Large intestine (tissue), 3 donors: ENCODE data around the gene AGAP3. TPM values are rescaled to one million over a fixed set of nuclear protein-coding genes. Genes with fewer than 3 reads are reported as not detected.

Experiments used
- DNase-seq, 2 donors: peaks; one replicate each; pipeline versions ENCODE4 v3.0.0 to v3.0.0-alpha.2; 2013
- H3K27ac ChIP-seq: one replicate; pipeline ENCODE4 v1.5.1; 2013; ENCODE audit warnings: low read length
- H3K27me3 ChIP-seq: 2 replicates; pipeline ENCODE4 v1.6.1; 2013; ENCODE audit warnings: low read length; ENCODE audit not compliant: control insufficient read depth, insufficient read depth
- H3K36me3 ChIP-seq: 2 replicates; pipeline ENCODE4 v1.6.1; 2013; ENCODE audit warnings: low read length; ENCODE audit not compliant: control insufficient read depth, insufficient read depth
- H3K4me1 ChIP-seq: one replicate; pipeline ENCODE4 v1.6.1; 2013; ENCODE audit warnings: low read length; ENCODE audit not compliant: control insufficient read depth, insufficient read depth
- H3K4me3 ChIP-seq: one replicate; pipeline ENCODE4 v1.5.1; 2013; ENCODE audit warnings: low read length
- H3K9me3 ChIP-seq: one replicate; pipeline ENCODE4 v1.6.1; 2013; ENCODE audit warnings: mild to moderate bottlenecking, low read depth, low read length, moderate library complexity; ENCODE audit not compliant: control insufficient read depth
- WGBS: methylation state at CpG from one replicate; pipeline ENCODE4 v1.1.5; 2013; ENCODE audit warnings: low lambda C conversion rate; ENCODE audit not compliant: insufficient coverage; 5-methylcytosine and 5-hydroxymethylcytosine counted together
- polyA plus RNA-seq: library from polyadenylated mRNA; unstranded; fragments of 120-200 nt; gene quantifications from one replicate; pipeline ENCODE4 v1.2.1, GENCODE V29; 2013

The AGAP3 gene
- polyA plus RNA-seq, 1 donor, result 58.0 TPM

- Histone ChIP-seq H3K4me1 (peaks cover 56% of the 10 kb centered on the region), H3K9me3 (no peaks in the 10 kb centered on the region), H3K27me3 (no peaks in the 10 kb centered on the region), H3K27ac (peak overlapping the region; percentile 96), H3K4me3 (peak overlapping the region; percentile 98), H3K36me3 (peaks cover 11% of the 10 kb centered on the region)
- WGBS, result no CpG with 5 or more reads among the region's 64 CpGs
- DNase-seq, result peak in 1 of 2 donors; percentile 83
Measured at GRCh38 chr7:151081170-151082101, 4.8 kb upstream of the AGAP3 start.

- no peaks in the 10 kb centered on the region for H3K27me3 ChIP-seq
- WGBS, result no CpG with 5 or more reads among the region's 42 CpGs
- peaks cover 2% of the 10 kb centered on the region for H3K36me3 ChIP-seq
- H3K9me3 ChIP-seq, result no peaks in the 10 kb centered on the region
- peaks cover 46% of the 10 kb centered on the region for H3K4me1 ChIP-seq
- H3K27ac ChIP-seq, result peak overlapping the region; percentile 96
- no peak for DNase-seq
- peak overlapping the region; percentile 59 for H3K4me3 ChIP-seq
Measured at GRCh38 chr7:151082141-151083070, 3.9 kb upstream of the AGAP3 start.

GRCh38 chr7:151083071-151083823, 3.0 kb upstream of the AGAP3 start, which contains the start of gene TMUB1:
Gene TMUB1, minus strand, starts transcription at chr7:151083493. Its CDS starts 930 bp downstream, at chr7:151082563.
- H3K27me3 ChIP-seq, result no peaks in the 10 kb centered on the region
- H3K9me3 ChIP-seq, result no peaks in the 10 kb centered on the region
- no peaks in the 10 kb centered on the region for H3K36me3 ChIP-seq
- peak within 1 kb of the TSS; percentile 59 for H3K4me3 ChIP-seq
- H3K27ac ChIP-seq, result peak within 1 kb of the TSS; percentile 96
- WGBS, result no CpG with 5 or more reads among the region's 69 CpGs
- DNase-seq, result peak in 1 of 2 donors; percentile 83
- H3K4me1 ChIP-seq, result peaks cover 47% of the 10 kb centered on the region

GRCh38 chr7:151083824-151084160, 2.5 kb upstream of the AGAP3 start:
- no peak for DNase-seq
- H3K4me3 ChIP-seq, result peak overlapping the region; percentile 59
- no peaks in the 10 kb centered on the region for H3K36me3 ChIP-seq
- H3K27me3 ChIP-seq, result no peaks in the 10 kb centered on the region
- H3K27ac ChIP-seq, result peak overlapping the region; percentile 41
- H3K9me3 ChIP-seq, result no peaks in the 10 kb centered on the region
- H3K4me1 ChIP-seq, result peaks cover 44% of the 10 kb centered on the region
- WGBS, result 20% methylated on average over 1 of the region's 3 CpGs

- Histone ChIP-seq H3K4me1 (peaks cover 42% of the 10 kb centered on the region), H3K27ac (peak overlapping the region; percentile 77), H3K27me3 (no peaks in the 10 kb centered on the region), H3K4me3 (peak overlapping the region; percentile 64), H3K36me3 (no peaks in the 10 kb centered on the region), H3K9me3 (no peaks in the 10 kb centered on the region)
- WGBS, result no CpG with 5 or more reads among the region's 5 CpGs
- DNase-seq, result no peak
Measured at GRCh38 chr7:151085329-151085690, 965 bp upstream of the AGAP3 start.

GRCh38 chr7:151086802-151087244, 548 bp downstream of the AGAP3 start:
- Histone ChIP-seq H3K27me3 (no peaks in the 10 kb centered on the region), H3K27ac (peak overlapping the region; percentile 41), H3K4me1 (peaks cover 46% of the 10 kb centered on the region), H3K36me3 (no peaks in the 10 kb centered on the region), H3K4me3 (peak overlapping the region; percentile 72), H3K9me3 (no peaks in the 10 kb centered on the region)
- no CpG with 5 or more reads among the region's 56 CpGs for WGBS
- peak in 1 of 2 donors; percentile 49 for DNase-seq

- DNase-seq, result peak in 1 of 2 donors; percentile 71
- peaks cover 2% of the 10 kb centered on the region for H3K36me3 ChIP-seq
Measured at GRCh38 chr7:151087245-151088018, 1.2 kb downstream of the AGAP3 start.

GRCh38 chr7:151088019-151088855, 2.0 kb downstream of the AGAP3 start:
- peak overlapping the region; percentile 60 for H3K27ac ChIP-seq
- H3K4me1 ChIP-seq, result peaks cover 37% of the 10 kb centered on the region
- H3K9me3 ChIP-seq, result no peaks in the 10 kb centered on the region
- WGBS, result no CpG with 5 or more reads among the region's 16 CpGs
- no peak for DNase-seq
- H3K27me3 ChIP-seq, result no peaks in the 10 kb centered on the region
- H3K36me3 ChIP-seq, result peaks cover 2% of the 10 kb centered on the region
- H3K4me3 ChIP-seq, result peak overlapping the region; percentile 72

More at GRCh38 chr7:151087245-151088018, 1.2 kb downstream of the AGAP3 start:
- no CpG with 5 or more reads among the region's 70 CpGs for WGBS
- peaks cover 40% of the 10 kb centered on the region for H3K4me1 ChIP-seq
- peak overlapping the region; percentile 48 for H3K27ac ChIP-seq
- no peaks in the 10 kb centered on the region for H3K27me3 ChIP-seq
- peak overlapping the region; percentile 72 for H3K4me3 ChIP-seq
- H3K9me3 ChIP-seq, result no peaks in the 10 kb centered on the region
